Measurements from ENCODE around the gene SYF2. TPM values are rescaled to one million over a fixed set of nuclear protein-coding genes. Genes with fewer than 3 reads are reported as not detected.
"Not testable (repeated sequence)": the region's sequence is repeated elsewhere in the genome, so short reads cannot be mapped to it uniquely, and the experiment has no call there.

The SYF2 gene
- total RNA-seq, 1 donor from 2014 or later: 56.8 TPM

- peak; percentile 50 for DNase-seq
Measured at GRCh38 chr1:25245809-25246599, 13.7 kb upstream of the SYF2 start.

GRCh38 chr1:25245393-25245792, 13.1 kb upstream of the SYF2 start:
- DNase-seq: no peak

- no peak for DNase-seq
Measured at GRCh38 chr1:25243907-25244306, 11.6 kb upstream of the SYF2 start.

- DNase-seq: peak; percentile 93
Measured at GRCh38 chr1:25239681-25240541, 7.6 kb upstream of the SYF2 start.

- no peak for DNase-seq
Measured at GRCh38 chr1:25238046-25238445, 5.7 kb upstream of the SYF2 start.

- not testable (repeated sequence) for DNase-seq
Measured at GRCh38 chr1:25236261-25236660, 4.0 kb upstream of the SYF2 start.

- not testable (repeated sequence) for DNase-seq
Measured at GRCh38 chr1:25235411-25235810, 3.1 kb upstream of the SYF2 start.

- peak; percentile 90 for DNase-seq
Measured at GRCh38 chr1:25232866-25233784, 823 bp upstream of the SYF2 start.

GRCh38 chr1:25223471-25223870, 8.8 kb downstream of the SYF2 start:
- DNase-seq: no peak

- no peak for DNase-seq
Measured at GRCh38 chr1:25222606-25223005, 9.7 kb downstream of the SYF2 start.

- no peak for DNase-seq
Measured at GRCh38 chr1:25220666-25221065, 11.6 kb downstream of the SYF2 start.

- DNase-seq: no peak
Measured at GRCh38 chr1:25219661-25220251, 12.5 kb downstream of the SYF2 start.

GRCh38 chr1:25217598-25218232, 14.6 kb downstream of the SYF2 start:
- no peak for DNase-seq

GRCh38 chr1:25217015-25217414, 15.3 kb downstream of the SYF2 start:
- DNase-seq: no peak

- no peak for DNase-seq
Measured at GRCh38 chr1:25216123-25216522, 16.2 kb downstream of the SYF2 start.

- DNase-seq: no peak
Measured at GRCh38 chr1:25212725-25213124, 19.6 kb downstream of the SYF2 start.

GRCh38 chr1:25210728-25211127, 21.6 kb downstream of the SYF2 start:
- DNase-seq: no peak

- no peak for DNase-seq
Measured at GRCh38 chr1:25209516-25209915, 22.8 kb downstream of the SYF2 start.

- no peak for DNase-seq
Measured at GRCh38 chr1:25208561-25209222, 23.6 kb downstream of the SYF2 start.

GRCh38 chr1:25208092-25208491, 24.2 kb downstream of the SYF2 start:
- DNase-seq: no peak

- no peak for DNase-seq
Measured at GRCh38 chr1:25206201-25206600, 26.1 kb downstream of the SYF2 start.
